ENCODE data around the gene BAG2. TPM values are rescaled to one million over a fixed set of nuclear protein-coding genes. Genes with fewer than 3 reads are reported as not detected.

BAG2 gene
- polyA plus RNA-seq, 3 donors = 0.09 to 0.21 (median 0.20) TPM

DNA sequence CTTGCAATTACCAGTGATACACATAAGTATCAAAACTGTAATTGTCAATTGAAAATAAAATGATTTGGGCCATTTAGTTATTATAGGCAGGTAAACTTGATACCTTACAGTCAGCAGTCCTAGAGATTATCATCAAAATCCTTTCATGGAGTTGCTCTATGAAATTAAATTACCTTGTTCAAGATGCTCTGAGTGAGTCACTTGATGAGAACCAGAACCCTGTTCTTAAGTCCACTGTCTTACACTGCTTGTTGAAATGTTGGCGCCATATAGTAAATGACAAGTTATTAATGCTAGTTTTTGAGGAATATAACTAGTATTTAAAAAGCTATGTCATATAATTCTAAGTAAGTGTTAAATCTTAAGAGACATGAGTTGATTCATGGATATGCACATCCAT, 37.2 kb upstream of the BAG2 start:
- Mint-ChIP-seq H3K36me3 (peaks cover 54% of the 10 kb centered on the region in 2 donors), H3K27ac (no peak overlapping the region), H3K4me1 (no peaks in the 10 kb centered on the region), H3K27me3 (ENCODE audit: low read depth in 3 of 3) (peaks cover 0 to 2% (median 2%) of the 10 kb centered on the region in 3 donors), H3K4me3 (no peak overlapping the region), H3K9me3 (no peaks in the 10 kb centered on the region)
- no peak overlapping the region for H3K4me2 ChIP-seq (replicated peaks; ENCODE audit: extremely low read depth, low read length, poor library complexity, severe bottlenecking)
- intact Hi-C loops (cut with micrococcal nuclease) = no loop called here
- no peaks in the 10 kb centered on the region for H3K27me3 ChIP-seq (ENCODE audit: control insufficient read depth in 2 of 2, insufficient read depth in 2 of 2, low read length in 2 of 2)
- no peaks in the 10 kb centered on the region for H3K9me3 ChIP-seq (replicated peaks in 1 of 2; ENCODE audit: control insufficient read depth in 1 of 2, insufficient read depth in 1 of 2, low read length in 2 of 2)
- H3K79me2 ChIP-seq (ENCODE audit: insufficient read depth, low read length) = no peaks in the 10 kb centered on the region
- no peak overlapping the region for H2AFZ ChIP-seq (ENCODE audit: insufficient read depth, low read depth, low read length, poor library complexity, severe bottlenecking)
- peaks cover 42 to 82% of the 10 kb centered on the region in 2 donors for H3K36me3 ChIP-seq (replicated peaks in 1 of 2; ENCODE audit: control insufficient read depth in 1 of 2, insufficient read depth in 2 of 2, low read length in 2 of 2)
- WGBS (ENCODE audit: insufficient coverage) = no CpG with 5 or more reads among the region's 1 CpG
- no peaks in the 10 kb centered on the region for H4K20me1 ChIP-seq (ENCODE audit: insufficient read depth, low read length)
- H3K27ac ChIP-seq (ENCODE audit: low read depth in 1 of 2, low read length in 2 of 2) = no peak overlapping the region
- no peak for DNase-seq
- no peak overlapping the region for H3K4me3 ChIP-seq (replicated peaks in 1 of 3; ENCODE audit: low read depth in 2 of 3, low read length in 3 of 3)
- no peak overlapping the region for H3K9ac ChIP-seq (ENCODE audit: insufficient read depth, low read length, poor library complexity, severe bottlenecking)
- no peaks in the 10 kb centered on the region for H3K4me1 ChIP-seq (ENCODE audit: control insufficient read depth in 1 of 2, insufficient read depth in 2 of 2, low read length in 2 of 2)
- TF ChIP-seq, protein P1, sequence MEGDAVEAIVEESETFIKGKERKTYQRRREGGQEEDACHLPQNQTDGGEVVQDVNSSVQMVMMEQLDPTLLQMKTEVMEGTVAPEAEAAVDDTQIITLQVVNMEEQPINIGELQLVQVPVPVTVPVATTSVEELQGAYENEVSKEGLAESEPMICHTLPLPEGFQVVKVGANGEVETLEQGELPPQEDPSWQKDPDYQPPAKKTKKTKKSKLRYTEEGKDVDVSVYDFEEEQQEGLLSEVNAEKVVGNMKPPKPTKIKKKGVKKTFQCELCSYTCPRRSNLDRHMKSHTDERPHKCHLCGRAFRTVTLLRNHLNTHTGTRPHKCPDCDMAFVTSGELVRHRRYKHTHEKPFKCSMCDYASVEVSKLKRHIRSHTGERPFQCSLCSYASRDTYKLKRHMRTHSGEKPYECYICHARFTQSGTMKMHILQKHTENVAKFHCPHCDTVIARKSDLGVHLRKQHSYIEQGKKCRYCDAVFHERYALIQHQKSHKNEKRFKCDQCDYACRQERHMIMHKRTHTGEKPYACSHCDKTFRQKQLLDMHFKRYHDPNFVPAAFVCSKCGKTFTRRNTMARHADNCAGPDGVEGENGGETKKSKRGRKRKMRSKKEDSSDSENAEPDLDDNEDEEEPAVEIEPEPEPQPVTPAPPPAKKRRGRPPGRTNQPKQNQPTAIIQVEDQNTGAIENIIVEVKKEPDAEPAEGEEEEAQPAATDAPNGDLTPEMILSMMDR (IDR thresholded peaks at IDR 0.05) = no peak

- H3K4me3 ChIP-seq (replicated peaks in 1 of 3; ENCODE audit: low read depth in 2 of 3, low read length in 3 of 3) = no peak overlapping the region
- H3K9me3 ChIP-seq (replicated peaks in 1 of 2; ENCODE audit: control insufficient read depth in 1 of 2, insufficient read depth in 1 of 2, low read length in 2 of 2) = no peaks in the 10 kb centered on the region
- no peaks in the 10 kb centered on the region for H3K27me3 ChIP-seq (ENCODE audit: control insufficient read depth in 2 of 2, insufficient read depth in 2 of 2, low read length in 2 of 2)
- no peak overlapping the region for H3K27ac ChIP-seq (ENCODE audit: low read depth in 1 of 2, low read length in 2 of 2)
- H3K4me1 Mint-ChIP-seq = no peaks in the 10 kb centered on the region
- no peaks in the 10 kb centered on the region for H3K9me3 Mint-ChIP-seq
- no peak overlapping the region for H3K4me3 Mint-ChIP-seq
- no peak overlapping the region for H3K4me2 ChIP-seq (replicated peaks; ENCODE audit: extremely low read depth, low read length, poor library complexity, severe bottlenecking)
- no peak overlapping the region for H3K9ac ChIP-seq (ENCODE audit: insufficient read depth, low read length, poor library complexity, severe bottlenecking)
- H3K79me2 ChIP-seq (ENCODE audit: insufficient read depth, low read length) = no peaks in the 10 kb centered on the region
- no peaks in the 10 kb centered on the region for H3K4me1 ChIP-seq (ENCODE audit: control insufficient read depth in 1 of 2, insufficient read depth in 2 of 2, low read length in 2 of 2)
- no peaks in the 10 kb centered on the region for H4K20me1 ChIP-seq (ENCODE audit: insufficient read depth, low read length)
- H3K36me3 ChIP-seq (replicated peaks in 1 of 2; ENCODE audit: control insufficient read depth in 1 of 2, insufficient read depth in 2 of 2, low read length in 2 of 2) = peaks cover 42 to 77% of the 10 kb centered on the region in 2 donors
- TF ChIP-seq, protein P1 (IDR thresholded peaks at IDR 0.05) = no peak
- peak overlapping the region in 1 of 7 donors; percentile 47 for H3K27ac Mint-ChIP-seq
- WGBS (ENCODE audit: insufficient coverage) = no CpG with 5 or more reads among the region's 1 CpG
- DNase-seq = no peak
- H3K27me3 Mint-ChIP-seq (ENCODE audit: low read depth in 3 of 3) = peaks cover 0 to 2% (median 2%) of the 10 kb centered on the region in 3 donors
- H2AFZ ChIP-seq (ENCODE audit: insufficient read depth, low read depth, low read length, poor library complexity, severe bottlenecking) = no peak overlapping the region
- peaks cover 50 to 57% of the 10 kb centered on the region in 2 donors for H3K36me3 Mint-ChIP-seq
- intact Hi-C loops (cut with micrococcal nuclease) = no loop called here
Measured at GRCh38 chr6:57135885-57136284, 36.2 kb upstream of the BAG2 start.
